ENCODE results near the gene SLC25A53. TPM values are rescaled to one million over a fixed set of nuclear protein-coding genes. Genes with fewer than 3 reads are reported as not detected.

Gene SLC25A53
- total RNA-seq, 2 donors from 2014 or later: 7.5 to 8.6 TPM

GRCh38 chrX:104130808-104131207, 26.0 kb downstream of the SLC25A53 start:
- DNase-seq: no peak
- no peaks in the 10 kb centered on the region for H3K36me3 ChIP-seq
- H3K27me3 ChIP-seq: no peaks in the 10 kb centered on the region
- no peak overlapping the region for H3K27ac ChIP-seq
- H3K4me3 ChIP-seq: no peak overlapping the region
- H3K9ac ChIP-seq (ENCODE audit: low read depth in 2 of 2, low read length in 2 of 2): no peak overlapping the region
- no peaks in the 10 kb centered on the region for H3K4me1 ChIP-seq
- TF ChIP-seq CTCF (IDR thresholded peaks at IDR 0.05): no peak
- no peaks in the 10 kb centered on the region for H3K9me3 ChIP-seq
- intact Hi-C loops (cut with DNase I): loop anchor here (10.0 kb wide), 1 partner anchor 286 kb away; no protein-coding TSS in a partner anchor

- intact Hi-C loops (cut with DNase I): no loop called here
- no peak overlapping the region for H3K27ac ChIP-seq
- DNase-seq: no peak
- TF ChIP-seq CTCF (IDR thresholded peaks at IDR 0.05): no peak
- H3K9ac ChIP-seq (ENCODE audit: low read depth in 2 of 2, low read length in 2 of 2): no peak overlapping the region
- H3K9me3 ChIP-seq: no peaks in the 10 kb centered on the region
- no peaks in the 10 kb centered on the region for H3K4me1 ChIP-seq
- no peak overlapping the region for H3K4me3 ChIP-seq
- no peaks in the 10 kb centered on the region for H3K36me3 ChIP-seq
- no peaks in the 10 kb centered on the region for H3K27me3 ChIP-seq
These were observed 30.0 kb downstream of the SLC25A53 start for GRCh38 chrX:104126856-104127255.

GRCh38 chrX:104122829-104123228, 34.0 kb downstream of the SLC25A53 start:
- Histone ChIP-seq H3K4me3 (no peak overlapping the region), H3K9ac (ENCODE audit: low read depth in 2 of 2, low read length in 2 of 2) (no peak overlapping the region), H3K4me1 (no peaks in the 10 kb centered on the region), H3K27me3 (no peaks in the 10 kb centered on the region), H3K9me3 (no peaks in the 10 kb centered on the region), H3K36me3 (no peaks in the 10 kb centered on the region), H3K27ac (no peak overlapping the region)
- intact Hi-C loops (cut with DNase I): no loop called here
- no peak for DNase-seq
- TF ChIP-seq CTCF (IDR thresholded peaks at IDR 0.05): no peak

DNA sequence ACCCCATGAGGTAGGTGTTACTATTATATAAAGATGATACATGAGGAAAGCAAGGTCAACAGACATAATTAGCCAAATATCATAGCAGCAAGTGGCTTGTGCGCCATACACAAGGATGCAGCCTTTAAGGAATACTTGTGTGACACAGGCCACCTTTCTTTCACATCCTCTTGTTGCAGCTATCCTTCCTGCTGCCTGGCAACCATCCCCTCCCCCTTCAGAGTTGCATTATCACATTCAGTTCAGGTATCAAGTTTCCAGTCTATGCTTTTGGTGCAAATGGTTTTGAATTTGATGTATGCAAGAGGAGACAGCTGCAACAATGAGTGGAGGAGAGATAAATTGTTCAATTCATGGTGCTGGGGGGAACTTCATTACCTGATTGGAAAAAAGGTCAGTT, 38.0 kb downstream of the SLC25A53 start:
- intact Hi-C loops (cut with DNase I): no loop called here
- no peaks in the 10 kb centered on the region for H3K4me1 ChIP-seq
- no peak for TF ChIP-seq CTCF (IDR thresholded peaks at IDR 0.05)
- no peak for DNase-seq
- no peaks in the 10 kb centered on the region for H3K9me3 ChIP-seq
- H3K27ac ChIP-seq: no peak overlapping the region
- H3K9ac ChIP-seq (ENCODE audit: low read depth in 2 of 2, low read length in 2 of 2): no peak overlapping the region
- H3K4me3 ChIP-seq: no peak overlapping the region
- H3K27me3 ChIP-seq: no peaks in the 10 kb centered on the region
- no peaks in the 10 kb centered on the region for H3K36me3 ChIP-seq

DNA sequence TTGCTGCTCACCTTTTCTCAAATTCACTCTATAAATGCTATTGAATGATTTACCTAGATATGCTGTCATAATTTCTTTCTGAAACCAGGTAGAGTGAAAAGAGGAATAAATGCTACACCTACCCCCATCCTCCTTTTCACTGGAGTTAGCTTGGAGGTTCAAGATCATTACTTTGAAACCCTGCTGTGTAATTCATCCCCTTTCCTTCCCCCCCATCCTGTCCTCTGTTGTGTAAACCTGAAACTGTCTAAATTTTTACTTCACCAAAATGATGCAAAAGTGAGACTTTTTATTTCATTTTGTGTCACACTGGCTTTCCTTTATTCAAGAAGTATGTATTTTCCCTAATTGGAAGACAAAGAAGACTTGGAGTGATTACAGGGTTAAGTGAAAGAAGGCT, 39.0 kb downstream of the SLC25A53 start:
- Histone ChIP-seq H3K27me3 (no peaks in the 10 kb centered on the region), H3K9me3 (no peaks in the 10 kb centered on the region), H3K4me3 (no peak overlapping the region), H3K36me3 (no peaks in the 10 kb centered on the region), H3K9ac (ENCODE audit: low read depth in 2 of 2, low read length in 2 of 2) (no peak overlapping the region), H3K4me1 (no peaks in the 10 kb centered on the region), H3K27ac (no peak overlapping the region)
- no peak for TF ChIP-seq CTCF (IDR thresholded peaks at IDR 0.05)
- intact Hi-C loops (cut with DNase I): no loop called here
- no peak for DNase-seq
